ENCODE data around the gene ZNF519. TPM values are rescaled to one million over a fixed set of nuclear protein-coding genes. Genes with fewer than 3 reads are reported as not detected.

The ZNF519 gene
- total and polyA plus RNA-seq, 12 donors = 0.36 to 8.7 (median 1.9) TPM

DNA sequence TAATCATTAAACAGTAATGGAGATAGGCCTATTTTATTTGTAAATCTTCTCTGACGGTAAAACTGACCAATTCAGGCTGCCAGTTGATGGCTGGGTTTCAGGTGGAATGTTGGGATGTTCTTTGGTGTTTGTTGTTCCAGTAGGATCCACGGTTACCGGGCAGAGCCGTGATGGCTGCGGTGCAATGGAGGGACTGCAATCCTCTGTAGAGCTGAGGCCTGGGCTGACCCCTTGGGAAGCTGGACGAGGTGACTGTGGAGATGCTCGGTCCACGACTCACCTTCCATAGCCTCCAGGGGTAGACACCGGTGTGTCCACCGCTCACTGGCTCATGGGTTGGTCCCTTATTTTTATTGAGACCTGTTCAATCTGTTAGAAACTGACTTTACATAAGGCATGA, 42.5 kb downstream of the ZNF519 start:
- Histone ChIP-seq H3K4me3 (no peak overlapping the region), H3K4me1 (replicated peaks in 1 of 2) (no peaks in the 10 kb centered on the region), H3K27me3 (no peaks in the 10 kb centered on the region), H3K9me3 (replicated peaks in 1 of 3) (no peaks in the 10 kb centered on the region), H3K36me3 (replicated peaks in 1 of 2) (no peaks in the 10 kb centered on the region), H3K27ac (no peak overlapping the region)
- WGBS, 4 donors = 87 to 94% (median 93%) methylated on average over 9 to 10 of the region's 10 CpGs
- no peak for DNase-seq
- TF ChIP-seq POLR2A (IDR thresholded peaks at IDR 0.05) = no peak
- TF ChIP-seq, protein P1, sequence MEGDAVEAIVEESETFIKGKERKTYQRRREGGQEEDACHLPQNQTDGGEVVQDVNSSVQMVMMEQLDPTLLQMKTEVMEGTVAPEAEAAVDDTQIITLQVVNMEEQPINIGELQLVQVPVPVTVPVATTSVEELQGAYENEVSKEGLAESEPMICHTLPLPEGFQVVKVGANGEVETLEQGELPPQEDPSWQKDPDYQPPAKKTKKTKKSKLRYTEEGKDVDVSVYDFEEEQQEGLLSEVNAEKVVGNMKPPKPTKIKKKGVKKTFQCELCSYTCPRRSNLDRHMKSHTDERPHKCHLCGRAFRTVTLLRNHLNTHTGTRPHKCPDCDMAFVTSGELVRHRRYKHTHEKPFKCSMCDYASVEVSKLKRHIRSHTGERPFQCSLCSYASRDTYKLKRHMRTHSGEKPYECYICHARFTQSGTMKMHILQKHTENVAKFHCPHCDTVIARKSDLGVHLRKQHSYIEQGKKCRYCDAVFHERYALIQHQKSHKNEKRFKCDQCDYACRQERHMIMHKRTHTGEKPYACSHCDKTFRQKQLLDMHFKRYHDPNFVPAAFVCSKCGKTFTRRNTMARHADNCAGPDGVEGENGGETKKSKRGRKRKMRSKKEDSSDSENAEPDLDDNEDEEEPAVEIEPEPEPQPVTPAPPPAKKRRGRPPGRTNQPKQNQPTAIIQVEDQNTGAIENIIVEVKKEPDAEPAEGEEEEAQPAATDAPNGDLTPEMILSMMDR (IDR thresholded peaks at IDR 0.05) = no peak
- intact Hi-C loops (cut with DNase I) = loop anchor here in 1 of 2 donors (5.0 kb wide), 1 partner anchor 257 kb away; no protein-coding TSS in a partner anchor

DNA sequence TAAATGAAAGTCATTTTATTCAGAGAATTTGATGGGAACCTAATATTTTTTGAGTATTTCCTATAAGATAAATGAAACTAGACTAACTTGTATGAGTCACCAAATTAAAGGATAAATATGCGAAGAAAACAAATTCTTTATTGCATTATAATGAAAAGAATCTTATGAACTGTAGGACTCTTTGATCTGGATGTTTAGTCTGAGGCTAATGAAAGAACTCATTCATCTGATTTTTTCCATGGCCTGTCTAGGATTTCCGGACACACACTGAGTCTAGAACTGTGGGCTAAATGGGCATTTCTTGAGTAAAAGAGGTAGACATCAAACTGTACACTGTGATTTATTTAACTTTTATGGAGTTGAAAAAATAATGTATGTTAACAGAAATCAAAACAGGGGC, 43.0 kb downstream of the ZNF519 start:
- Histone ChIP-seq H3K4me1 (replicated peaks in 1 of 2) (no peaks in the 10 kb centered on the region), H3K4me3 (no peak overlapping the region), H3K27me3 (no peaks in the 10 kb centered on the region), H3K36me3 (replicated peaks in 1 of 2) (no peaks in the 10 kb centered on the region), H3K9me3 (replicated peaks in 1 of 3) (no peaks in the 10 kb centered on the region), H3K27ac (no peak overlapping the region)
- intact Hi-C loops (cut with DNase I) = loop anchor here in 1 of 2 donors (5.0 kb wide), 1 partner anchor 257 kb away; no protein-coding TSS in a partner anchor
- no peak for DNase-seq
- WGBS, 4 donors = 90 to 94% (median 92%) methylated on average over 2 of the region's 2 CpGs
- TF ChIP-seq POLR2A (IDR thresholded peaks at IDR 0.05) = no peak
- TF ChIP-seq, protein P1 (IDR thresholded peaks at IDR 0.05) = no peak

DNA sequence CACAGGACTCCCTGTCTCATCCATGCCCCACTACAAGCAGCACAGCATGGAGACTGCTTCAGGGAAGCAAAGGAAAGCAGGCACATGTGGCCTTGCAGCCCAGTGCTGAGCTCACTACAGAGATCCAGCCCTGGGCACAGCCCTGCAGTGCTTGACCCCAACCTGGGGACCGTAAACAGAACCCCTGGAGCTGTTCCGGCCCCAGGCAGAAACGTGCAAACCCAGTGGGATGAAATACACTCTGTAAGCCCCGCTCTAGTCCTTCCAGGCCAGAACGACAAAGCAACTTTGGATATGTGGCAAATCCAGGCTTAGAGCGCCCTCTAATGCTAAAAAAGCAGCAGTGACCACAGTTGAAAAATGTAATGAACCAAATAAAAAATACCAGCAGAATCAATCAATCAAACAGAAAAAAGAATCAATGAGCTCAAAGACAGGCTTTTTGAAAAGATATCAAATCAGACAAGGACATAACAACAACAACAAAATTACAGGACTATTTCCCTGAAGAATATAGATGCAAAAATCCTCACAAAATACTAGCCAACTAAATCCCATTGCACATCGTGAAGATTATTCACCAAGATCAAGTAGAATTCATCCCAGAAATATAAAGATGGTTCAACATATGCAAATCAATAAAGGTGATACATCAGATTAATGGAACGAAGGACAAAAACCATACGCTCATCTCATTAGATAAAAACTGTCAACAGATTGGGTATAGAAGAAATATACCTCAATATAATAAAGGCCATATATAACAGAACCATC, 45.6 kb downstream of the ZNF519 start:
- WGBS, 4 donors = 26 to 33% (median 29%) methylated on average over 7 to 9 of the region's 9 CpGs
- H3K4me1 ChIP-seq (replicated peaks in 1 of 2) = no peaks in the 10 kb centered on the region
- no peak overlapping the region for H3K27ac ChIP-seq
- no peaks in the 10 kb centered on the region for H3K36me3 ChIP-seq (replicated peaks in 1 of 2)
- H3K9me3 ChIP-seq (replicated peaks in 1 of 3) = no peaks in the 10 kb centered on the region
- intact Hi-C loops (cut with DNase I) = loop anchor here (2.0 to 5.0 kb wide), 2 partner anchors 254 to 262 kb away; partner anchors contain the start of gene MC5R (in 1 of the 2)
- TF ChIP-seq, protein P1 (IDR thresholded peaks at IDR 0.05) = peak; percentile 42 to 98 (median 78)
- TF ChIP-seq POLR2A (IDR thresholded peaks at IDR 0.05) = no peak
- no peak overlapping the region for H3K4me3 ChIP-seq
- DNase-seq = peak in 5 of 7 donors; percentile 30 to 46 (median 36)
- no peaks in the 10 kb centered on the region for H3K27me3 ChIP-seq

DNA sequence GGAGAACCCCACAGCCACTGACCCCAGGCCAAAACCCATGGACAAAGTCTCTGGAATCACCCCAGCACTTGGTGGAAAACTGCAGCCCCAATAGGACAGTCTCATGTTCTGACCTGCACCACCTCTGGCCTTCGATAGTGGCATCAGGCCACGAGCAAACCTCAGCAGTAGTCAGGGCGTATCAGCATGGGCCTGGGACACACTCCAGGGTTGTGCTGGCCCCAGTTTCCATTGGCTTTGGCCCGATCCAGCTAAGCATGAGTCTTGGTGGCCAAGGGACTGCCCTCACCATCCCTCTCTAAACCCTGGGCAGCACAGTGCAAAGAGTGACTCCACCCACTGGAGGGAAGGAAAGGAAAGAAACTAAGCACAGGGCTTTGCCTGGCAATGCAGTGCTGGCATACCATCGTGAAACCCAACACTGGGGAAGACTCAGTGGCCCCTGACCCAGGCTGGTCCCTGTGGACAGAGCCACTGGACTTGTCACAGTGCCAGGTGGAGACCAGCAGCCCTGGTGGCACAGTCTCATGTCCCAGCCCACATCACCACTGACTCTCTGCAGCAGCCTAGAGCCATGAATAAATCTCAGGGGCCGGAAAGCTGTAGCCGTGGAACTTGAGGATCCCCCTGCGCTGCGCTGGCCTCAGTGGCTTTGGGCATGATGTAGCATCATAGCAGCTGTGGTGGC, 46.3 kb downstream of the ZNF519 start:
- intact Hi-C loops (cut with DNase I) = loop anchor here (2.0 to 5.0 kb wide), 2 partner anchors 254 to 261 kb away; partner anchors contain the start of gene MC5R (in 1 of the 2)

More for the DNA sequence above, 46.3 kb downstream of the ZNF519 start:
- WGBS, 4 donors = 83 to 96% (median 89%) methylated on average over 4 to 9 of the region's 9 CpGs
- Histone ChIP-seq H3K4me3 (no peak overlapping the region), H3K36me3 (replicated peaks in 1 of 2) (no peaks in the 10 kb centered on the region), H3K27ac (no peak overlapping the region), H3K4me1 (replicated peaks in 1 of 2) (no peaks in the 10 kb centered on the region), H3K9me3 (replicated peaks in 1 of 3) (no peaks in the 10 kb centered on the region), H3K27me3 (no peaks in the 10 kb centered on the region)
- TF ChIP-seq, protein P1 (IDR thresholded peaks at IDR 0.05) = no peak
- no peak for TF ChIP-seq POLR2A (IDR thresholded peaks at IDR 0.05)
- DNase-seq = peak in 1 of 7 donors; percentile 7

Measured in adrenal gland (tissue), 12 donors.